H1 (cell line): Measurements from ENCODE around the gene GAMT. TPM values are rescaled to one million over a fixed set of nuclear protein-coding genes. Genes with fewer than 3 reads are reported as not detected.

ENCODE experiments used
- CTCF ChIA-PET: fragments of 300-600 bp; sonication (Branson Sonifier 250); formaldehyde crosslinking; loops from one replicate; lab custom pipeline; 2021; ENCODE audit not compliant: partially characterized antibody; lab: Charles Lee
- POLR2A ChIA-PET: fragments of 300-600 bp; sonication (Branson Sonifier 250); formaldehyde crosslinking; loops from one replicate; lab custom pipeline; 2021; ENCODE audit warnings: inconsistent platforms; ENCODE audit not compliant: partially characterized antibody; lab: Charles Lee
- DNase-seq, 2 experiments: peaks; one replicate each; pipeline versions ENCODE4 v3.0.0 to v3.0.0-alpha.2; 2010 to 2022; ENCODE audit warnings: low spot score in 2 of 2, low read depth in 1 of 2, mixed read lengths in 1 of 2
- FAIRE-seq: peaks from 2 replicates; lab custom pipeline; 2011; peaks lifted over from hg19 to GRCh38; lab: Jason Lieb, UNC
- H2AFZ ChIP-seq: 2 replicates; pipeline ENCODE4 v1.8.1; 2012; ENCODE audit warnings: low read length, inconsistent platforms
- H2AK5ac ChIP-seq: 2 replicates; pipeline ENCODE4 v1.6.1; 2013; ENCODE audit warnings: low read depth, low read length
- H2BK120ac ChIP-seq: replicated peaks from 2 replicates; pipeline ENCODE3; 2013; ENCODE audit warnings: low read depth, low read length, inconsistent platforms
- H2BK12ac ChIP-seq: 2 replicates; pipeline ENCODE4 v1.6.1; 2013; ENCODE audit warnings: low read depth, low read length
- H2BK15ac ChIP-seq: 2 replicates; pipeline ENCODE4 v1.6.1; 2013; ENCODE audit warnings: low read length
- H2BK20ac ChIP-seq: 2 replicates; pipeline ENCODE4 v1.6.1; 2013; ENCODE audit warnings: low read length
- H2BK5ac ChIP-seq: 2 replicates; pipeline ENCODE4 v1.6.1; 2013; ENCODE audit warnings: low read depth, low read length
- H3K14ac ChIP-seq: 2 replicates; pipeline ENCODE4 v1.6.1; 2013; ENCODE audit warnings: inconsistent platforms; ENCODE audit not compliant: insufficient read length
- H3K18ac ChIP-seq: 2 replicates; pipeline ENCODE4 v1.6.1; 2013; ENCODE audit warnings: low read length; ENCODE audit errors: extremely low read depth
- H3K23ac ChIP-seq: 2 replicates; pipeline ENCODE4 v1.6.1; 2013; ENCODE audit warnings: inconsistent platforms; ENCODE audit not compliant: insufficient read length
- H3K23me2 ChIP-seq: 2 replicates; pipeline ENCODE4 v1.6.1; 2013; ENCODE audit warnings: low read depth, low read length
- H3K27ac ChIP-seq: 2 replicates; pipeline ENCODE4 v1.6.1; 2011; ENCODE audit warnings: low read depth, low read length, inconsistent platforms
- H3K27me3 ChIP-seq, 4 experiments: replicated peaks in 1 of 4; 1 replicate in 1 of 4; 2 replicates in 3 of 4; pipeline versions ENCODE4 v1.6.1 to v1.8.1; 2011 to 2013; ENCODE audit warnings: low read length in 3 of 4, mild to moderate bottlenecking in 3 of 4, inconsistent platforms in 2 of 4, mixed read lengths in 2 of 4, moderate library complexity in 1 of 4; ENCODE audit not compliant: control insufficient read depth in 3 of 4, insufficient read depth in 3 of 4; ENCODE audit errors: extremely low read depth in 1 of 4
- H3K36me3 ChIP-seq, 4 experiments: 2 replicates each; pipeline versions ENCODE4 v1.6.1 to v1.8.1; 2011 to 2013; ENCODE audit warnings: mild to moderate bottlenecking in 4 of 4, low read length in 3 of 4, moderate library complexity in 2 of 4, control low read depth in 1 of 4, inconsistent platforms in 1 of 4; ENCODE audit not compliant: insufficient read depth in 4 of 4, control insufficient read depth in 2 of 4
- H3K4ac ChIP-seq: replicated peaks from 2 replicates; pipeline ENCODE3; 2013; ENCODE audit warnings: low read length, low read depth, mixed read lengths, inconsistent platforms; ENCODE audit not compliant: insufficient read length
- H3K4me1 ChIP-seq, 4 experiments: replicated peaks in 1 of 4; 1 replicate in 1 of 4; 2 replicates in 3 of 4; pipeline versions ENCODE4 v1.6.1 to v1.8.1; 2011 to 2013; ENCODE audit warnings: low read length in 3 of 4, inconsistent platforms in 2 of 4, mixed read lengths in 1 of 4; ENCODE audit not compliant: insufficient read depth in 4 of 4, control insufficient read depth in 3 of 4
- H3K4me2 ChIP-seq, 2 experiments: 2 replicates each; pipeline versions ENCODE4 v1.6.1 to v1.8.1; 2011 to 2013; ENCODE audit warnings: low read depth in 2 of 2, low read length in 2 of 2, control low read depth in 1 of 2, inconsistent platforms in 1 of 2, mild to moderate bottlenecking in 1 of 2; ENCODE audit not compliant: insufficient read depth in 1 of 2
- H3K4me3 ChIP-seq, 4 experiments: fragments of 200-600, 300-600 bp in 1 of 4; sonication (generic), shearing (Covaris generic), sonication (Bioruptor Twin) in 1 of 4; 2 replicates each; pipeline versions ENCODE4 v1.5.1 to v1.8.1; 2011 to 2016; ENCODE audit warnings: low read length in 4 of 4, low read depth in 3 of 4, control low read depth in 2 of 4, inconsistent platforms in 2 of 4, mild to moderate bottlenecking in 2 of 4, mixed read lengths in 1 of 4, moderate library complexity in 1 of 4; ENCODE audit not compliant: insufficient read depth in 2 of 4; ENCODE audit errors: extremely low read depth in 1 of 4
- H3K56ac ChIP-seq: replicated peaks from 2 replicates; pipeline ENCODE3; 2013; ENCODE audit warnings: low read depth, mild to moderate bottlenecking, mixed read lengths, low read length, inconsistent platforms; ENCODE audit not compliant: insufficient read length
- H3K79me1 ChIP-seq: 2 replicates; pipeline ENCODE4 v1.6.1; 2013; ENCODE audit warnings: low read depth, low read length, control low read depth
- H3K79me2 ChIP-seq, 2 experiments: 2 replicates each; pipeline versions ENCODE4 v1.6.1 to v1.8.1; 2012 to 2013; ENCODE audit warnings: low read length in 2 of 2, mild to moderate bottlenecking in 2 of 2, inconsistent platforms in 1 of 2; ENCODE audit not compliant: insufficient read depth in 2 of 2, control insufficient read depth in 1 of 2
- H3K9ac ChIP-seq, 4 experiments: replicated peaks in 1 of 4; 1 replicate in 1 of 4; 2 replicates in 3 of 4; pipeline versions ENCODE4 v1.6.1 to v1.8.1; 2011 to 2013; ENCODE audit warnings: low read depth in 3 of 4, low read length in 3 of 4, control low read depth in 2 of 4, mild to moderate bottlenecking in 2 of 4, moderate library complexity in 2 of 4, inconsistent platforms in 1 of 4; ENCODE audit errors: extremely low read depth in 1 of 4
- H3K9me3 ChIP-seq, 2 experiments: 2 replicates each; pipeline versions ENCODE4 v1.6.1 to v1.8.1; 2012 to 2013; ENCODE audit warnings: mild to moderate bottlenecking in 2 of 2, moderate library complexity in 2 of 2, control low read depth in 1 of 2, inconsistent platforms in 1 of 2, low read depth in 1 of 2, low read length in 1 of 2, mixed read lengths in 1 of 2; ENCODE audit not compliant: insufficient read depth in 2 of 2
- H4K20me1 ChIP-seq, 2 experiments: replicated peaks in 1 of 2; 2 replicates each; pipeline versions ENCODE3 to v1.8.1; 2011 to 2013; ENCODE audit warnings: inconsistent platforms in 2 of 2, low read length in 2 of 2, mild to moderate bottlenecking in 1 of 2; ENCODE audit not compliant: insufficient read depth in 2 of 2, control insufficient read depth in 1 of 2
- H4K5ac ChIP-seq: 2 replicates; pipeline ENCODE4 v1.6.1; 2013; ENCODE audit warnings: low read length, low read depth, mixed read lengths, inconsistent platforms; ENCODE audit not compliant: insufficient read length
- H4K8ac ChIP-seq: 2 replicates; pipeline ENCODE4 v1.8.0; 2013; ENCODE audit warnings: mild to moderate bottlenecking, moderate library complexity, low read length, inconsistent platforms; ENCODE audit not compliant: insufficient read depth; ENCODE audit errors: extremely low read depth
- H4K91ac ChIP-seq: replicated peaks from 2 replicates; pipeline ENCODE3; 2013; ENCODE audit warnings: low read length, mixed read lengths, inconsistent platforms; ENCODE audit not compliant: insufficient read length
- CHD2 ChIP-seq: IDR thresholded peaks from 2 replicates; pipeline ENCODE4 v1.6.1; 2012; ENCODE audit warnings: low read length, improper control_type of control experiment
- CREB1 ChIP-seq: IDR thresholded peaks from 2 replicates; pipeline ENCODE4 v1.6.1; 2012; ENCODE audit warnings: inconsistent platforms
- JUND ChIP-seq: IDR thresholded peaks from 2 replicates; pipeline ENCODE4 v1.6.1; 2011; ENCODE audit warnings: mild to moderate bottlenecking, improper control_type of control experiment, low read length
- POLR2A ChIP-seq, 2 experiments: IDR thresholded peaks; 1 replicate in 1 of 2; 2 replicates in 1 of 2; pipeline ENCODE4 v1.6.1; 2011; ENCODE audit warnings: low read depth in 2 of 2, low read length in 2 of 2, mild to moderate bottlenecking in 2 of 2; ENCODE audit errors: control extremely low read depth in 1 of 2
- POLR2AphosphoS5 ChIP-seq: IDR thresholded peaks from 2 replicates; pipeline ENCODE4 v1.6.1; 2011; ENCODE audit warnings: low read depth, low read length
- RAD21 ChIP-seq, 2 experiments: IDR thresholded peaks in 1 of 2; conservative IDR thresholded peaks in 1 of 2; 2 replicates each; pipeline ENCODE4 v1.6.1; 2011; ENCODE audit warnings: low read depth in 2 of 2, low read length in 2 of 2, improper control_type of control experiment in 1 of 2, inconsistent platforms in 1 of 2, mild to moderate bottlenecking in 1 of 2, moderate library complexity in 1 of 2
- RXRA ChIP-seq: IDR thresholded peaks from 2 replicates; pipeline ENCODE4 v1.6.1; 2011; ENCODE audit warnings: low read depth, mild to moderate bottlenecking, low read length, moderate library complexity; ENCODE audit not compliant: insufficient read depth
- SAP30 ChIP-seq: fragments of 300-600 bp; sonication (generic); IDR thresholded peaks from 2 replicates; pipeline ENCODE4 v1.7.1; 2012; ENCODE audit warnings: low read length, moderate library complexity, mild to moderate bottlenecking, inconsistent platforms; ENCODE audit not compliant: insufficient read depth, insufficient replicate concordance
- SIX5 ChIP-seq: IDR thresholded peaks from 2 replicates; pipeline ENCODE4 v1.6.1; 2011; ENCODE audit warnings: mild to moderate bottlenecking, low read depth, low read length
- SUZ12 ChIP-seq: fragments of 200-600 bp; sonication (generic); IDR thresholded peaks from 2 replicates; pipeline ENCODE4 v1.6.1; 2012; ENCODE audit warnings: mild to moderate bottlenecking, inconsistent platforms, low read length, moderate library complexity, mixed read lengths
- YY1 ChIP-seq: IDR thresholded peaks from 2 replicates; pipeline ENCODE4 v1.6.1; 2011; ENCODE audit warnings: low read depth, mild to moderate bottlenecking, low read length
- WGBS, 2 experiments: shearing (Covaris generic) in 1 of 2; methylation state at CpG; one replicate each; pipeline versions ENCODE4 v1.1.6 to v1.1.7; 2013 to 2015; ENCODE audit warnings: low lambda C conversion rate in 2 of 2, mixed read lengths in 2 of 2, inconsistent platforms in 1 of 2, low coverage in 1 of 2, missing lambda C conversion rate in 1 of 2; ENCODE audit not compliant: insufficient replicate concordance in 2 of 2, insufficient coverage in 1 of 2, insufficient read length in 1 of 2; ENCODE audit errors: extremely low coverage in 1 of 2, missing lambda C conversion rate in 1 of 2; 5-methylcytosine and 5-hydroxymethylcytosine counted together
- polyA plus RNA-seq, 7 experiments: library from polyadenylated mRNA; depleted of rRNA in 3 of 7; stranded (reverse) in 5 of 7; unstranded in 2 of 7; fragments of >200 nt in 5 of 7; fragments of 200-250 nt in 2 of 7; gene quantifications; 1 replicate in 5 of 7; 2 replicates in 1 of 7; 4 replicates in 1 of 7; pipeline versions ENCODE4 v1.2.1 to v1.2.3, GENCODE V29; 2011 to 2013; ENCODE audit warnings: missing spikeins in 2 of 7, mixed read lengths in 2 of 7
- total RNA-seq: library from RNA; stranded (reverse); fragmentation: NEBNext Ultra II Directional; extraction: Animal tissue kit (Norgen Biotek cat#: 25700); gene quantifications from 2 replicates; pipeline ENCODE4 v1.2.1, GENCODE V29; 2021

GAMT gene
- total and polyA plus RNA-seq, 2 of the 8 experiments (the other 6 are each of a cell fraction or from before 2014, with no cell fraction given), result 17.2 to 35.6 TPM

DNA sequence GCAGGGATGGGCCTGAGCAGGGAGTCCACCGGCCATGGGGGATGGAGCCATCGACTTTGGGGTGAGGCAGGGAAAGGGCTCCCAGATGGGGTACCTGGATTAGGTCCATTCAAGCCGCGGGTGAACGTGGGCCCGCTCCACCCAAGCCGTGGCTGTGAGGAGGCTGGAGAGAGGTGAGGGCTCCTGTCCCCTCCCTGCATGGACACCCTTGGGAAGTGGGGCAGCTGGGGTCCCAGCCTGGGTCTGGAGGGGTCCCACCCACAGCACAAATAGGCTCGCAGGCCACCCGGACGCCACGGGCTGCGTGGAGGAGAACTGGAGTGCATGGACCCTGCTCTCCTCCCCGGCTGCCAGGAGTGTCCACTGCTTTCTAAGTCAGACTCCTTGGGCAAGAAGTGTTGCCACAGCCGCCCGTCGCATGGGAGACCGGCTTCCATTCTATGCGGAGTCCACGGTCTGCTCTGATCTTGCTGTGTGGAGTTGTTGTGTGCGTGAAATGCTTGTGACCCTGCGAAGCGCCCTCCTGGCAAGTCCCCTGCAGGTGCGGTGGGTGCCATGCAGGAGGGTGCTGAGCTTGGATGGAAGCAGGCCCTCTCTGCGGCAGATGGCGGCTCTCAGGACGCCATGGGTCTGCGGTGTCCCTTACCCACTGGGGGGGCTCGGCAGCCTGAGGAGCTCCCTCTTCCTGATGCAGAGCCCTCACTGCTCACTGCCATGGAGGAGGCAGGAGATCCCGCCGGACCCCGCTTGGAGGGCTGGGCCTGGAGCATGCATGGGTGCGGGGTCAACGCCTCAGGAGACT, 8.1 kb upstream of the GAMT start:
- no peak overlapping the region for H3K23ac ChIP-seq
- peak overlapping the region; percentile 85 to 87 for H3K4me2 ChIP-seq
- H3K56ac ChIP-seq, result peak overlapping the region; percentile 9
- 88% methylated on average over 33 of the region's 33 CpGs; no CpG with 5 or more reads in 1 of the 2 experiments for WGBS, 2 experiments
- POLR2A ChIA-PET, result interaction anchor here (0.8 to 2.6 kb wide), 13 partner anchors 8 to 141 kb away, joined by 3 to 7 read pairs (median 4); partner anchors contain the start of gene CIRBP
- H2BK20ac ChIP-seq, result no peak overlapping the region
- H4K8ac ChIP-seq, result peak overlapping the region; percentile 28
- H3K4ac ChIP-seq, result peak overlapping the region; percentile 6
- peak overlapping the region; percentile 69 to 85 (median 84); a peak in 7 of 8 replicates for H3K4me3 ChIP-seq
- H3K4me1 ChIP-seq, result peaks cover 2 to 20% (median 18%) of the 10 kb centered on the region in 4 experiments; a peak in 6 of 7 replicates
- H3K27ac ChIP-seq, result peak overlapping the region; percentile 66
- peak overlapping the region; percentile 48 for H2BK5ac ChIP-seq
- H2AFZ ChIP-seq, result no peak overlapping the region
- peak overlapping the region; percentile 60; the same call in 1 of the 2 replicates for H3K18ac ChIP-seq
- FAIRE-seq (no peak), DNase-seq (no peak)
- H2AK5ac ChIP-seq, result no peak overlapping the region
- peaks cover 10% of the 10 kb centered on the region; the same call in 1 of the 2 replicates for H3K23me2 ChIP-seq
- H2BK120ac ChIP-seq, result no peak overlapping the region
- H2BK12ac ChIP-seq, result no peak overlapping the region
- H3K36me3 ChIP-seq, result peaks cover 0 to 4% (median 1%) of the 10 kb centered on the region in 4 experiments; a peak in 5 of 8 replicates
- H3K79me1 ChIP-seq, result peaks cover 11% of the 10 kb centered on the region
- H4K5ac ChIP-seq, result no peak overlapping the region
- peak overlapping the region; percentile 61 for H4K91ac ChIP-seq
- CTCF ChIA-PET, result interaction anchor here (1.2 to 1.9 kb wide), 2 partner anchors 28 to 36 kb away, joined by 4 read pairs; no protein-coding TSS in a partner anchor
- no peak overlapping the region for H2BK15ac ChIP-seq
- H4K20me1 ChIP-seq, result peaks cover 49 to 53% of the 10 kb centered on the region in 2 experiments
- H3K9me3 ChIP-seq, result no peaks in the 10 kb centered on the region
- H3K9ac ChIP-seq, result peak overlapping the region in 3 of 4 experiments; percentile 53 to 76 (median 72); a peak in 6 of 7 replicates
- H3K79me2 ChIP-seq, result peaks cover 53 to 66% of the 10 kb centered on the region in 2 experiments
- H3K27me3 ChIP-seq, result no peaks in the 10 kb centered on the region
- no peak overlapping the region for H3K14ac ChIP-seq
- no peak for TF ChIP-seq SUZ12
- no peak for TF ChIP-seq YY1
- no peak for TF ChIP-seq SAP30
- TF ChIP-seq CREB1, result no peak
- TF ChIP-seq RXRA, result no peak
- no peak for TF ChIP-seq SIX5
- no peak for TF ChIP-seq CHD2
- TF ChIP-seq RAD21 (IDR thresholded peaks at IDR 0.05 in 1 of 2, conservative IDR thresholded peaks at IDR 0.05 in 1 of 2; ENCODE audit: low read depth in 2 of 2, low read length in 2 of 2), result no peak
- no peak for TF ChIP-seq JUND
- TF ChIP-seq POLR2A (IDR thresholded peaks at IDR 0.05; ENCODE audit: control extremely low read depth in 1 of 2, low read depth in 2 of 2, low read length in 2 of 2), result no peak
- no peak; the same call in 1 of the 2 replicates for TF ChIP-seq POLR2AphosphoS5
